HPDE6-E6E7 (cell line): ENCODE results near the gene GHITM.
A peak's percentile ranks its signal among the peaks of the same experiment; 100 is the strongest.
"Not testable (repeated sequence)": the region's sequence is repeated elsewhere in the genome, so short reads cannot be mapped to it uniquely, and the experiment has no call there.

Experiments used
- DNase-seq: peaks from one replicate; pipeline ENCODE4 v3.0.0; 2011; ENCODE audit warnings: missing footprints; ENCODE audit errors: extremely low spot score

The GHITM gene, protein sequence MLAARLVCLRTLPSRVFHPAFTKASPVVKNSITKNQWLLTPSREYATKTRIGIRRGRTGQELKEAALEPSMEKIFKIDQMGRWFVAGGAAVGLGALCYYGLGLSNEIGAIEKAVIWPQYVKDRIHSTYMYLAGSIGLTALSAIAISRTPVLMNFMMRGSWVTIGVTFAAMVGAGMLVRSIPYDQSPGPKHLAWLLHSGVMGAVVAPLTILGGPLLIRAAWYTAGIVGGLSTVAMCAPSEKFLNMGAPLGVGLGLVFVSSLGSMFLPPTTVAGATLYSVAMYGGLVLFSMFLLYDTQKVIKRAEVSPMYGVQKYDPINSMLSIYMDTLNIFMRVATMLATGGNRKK

DNA sequence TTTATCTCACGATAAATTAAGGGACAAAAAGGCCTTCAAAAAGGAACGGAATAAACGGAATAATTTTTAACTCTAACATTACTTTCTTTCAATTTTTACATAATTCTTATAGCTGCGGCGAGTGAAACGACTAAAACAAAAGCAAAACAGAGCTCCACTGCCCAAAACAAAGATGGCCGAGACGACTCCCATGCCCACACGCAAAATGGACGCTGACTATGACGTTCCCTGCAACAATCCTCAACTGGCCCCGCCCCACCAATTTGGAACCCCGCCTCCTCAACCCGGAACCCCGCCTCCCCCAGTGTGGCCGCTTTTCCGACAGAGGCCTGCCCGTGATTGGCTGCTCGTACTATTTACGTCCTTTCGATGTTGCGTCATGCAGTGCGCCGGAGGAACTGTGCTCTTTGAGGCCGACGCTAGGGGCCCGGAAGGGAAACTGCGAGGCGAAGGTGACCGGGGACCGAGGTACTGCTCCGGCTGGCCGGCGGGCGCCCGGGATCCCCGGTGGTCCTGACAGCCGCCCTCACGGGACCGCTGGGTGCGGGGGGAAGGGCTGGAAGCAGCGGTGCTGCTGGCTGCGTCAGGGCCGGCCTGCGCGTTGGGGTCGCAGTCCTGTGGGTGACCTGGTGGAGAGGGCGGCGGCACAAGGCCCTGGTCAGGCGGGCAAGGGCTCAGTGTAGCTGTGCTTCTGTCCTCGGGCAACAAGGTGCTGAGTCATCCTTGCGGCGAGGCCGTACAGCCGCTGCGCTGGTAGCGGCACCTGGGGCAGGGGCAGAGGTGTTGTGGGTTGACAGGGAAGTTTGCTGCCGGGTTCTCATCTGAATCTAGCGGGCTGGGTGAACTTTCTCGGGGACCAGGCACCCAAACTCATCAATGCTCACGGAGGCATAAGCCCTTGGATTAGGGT, at the start of gene GHITM:
Gene GHITM, plus strand, starts transcription at position 384 of the 910 bp plus-strand sequence. CDS start 1,992 bp downstream, outside the sequence.
- peak; percentile 89 for DNase-seq

DNA sequence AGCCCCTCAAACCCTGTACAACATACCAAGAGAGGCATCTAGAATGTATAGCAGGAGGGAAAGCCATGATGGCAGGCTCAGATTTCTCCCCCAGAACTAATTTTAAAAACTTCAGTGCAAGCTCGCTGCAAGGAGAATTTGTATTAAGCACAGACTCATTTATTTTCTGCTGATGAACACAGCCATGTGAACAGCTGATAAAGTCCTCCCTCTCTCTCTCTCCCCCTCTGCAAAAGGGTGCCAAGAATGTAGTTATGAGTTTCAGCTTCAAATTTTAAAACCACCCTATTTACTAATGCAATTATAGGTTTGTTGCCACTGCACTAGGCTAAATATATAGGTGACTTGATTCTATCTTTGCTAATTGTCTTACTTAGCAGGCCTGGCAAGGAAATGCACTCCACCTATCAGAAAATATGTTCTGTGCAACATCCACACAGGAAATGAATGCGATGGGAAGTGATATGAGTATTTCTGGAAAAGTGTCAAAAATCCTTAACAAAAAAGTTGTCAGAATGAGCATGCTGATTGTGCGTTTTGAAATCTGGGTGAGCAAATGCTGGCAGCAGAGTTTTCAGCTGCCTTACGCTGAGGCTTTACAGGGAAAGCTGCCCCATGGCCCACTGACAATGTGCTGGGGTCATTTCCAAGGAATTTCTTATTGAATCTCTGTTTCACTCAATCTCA, 43.4 kb upstream of the GHITM start:
- DNase-seq = no peak

DNA sequence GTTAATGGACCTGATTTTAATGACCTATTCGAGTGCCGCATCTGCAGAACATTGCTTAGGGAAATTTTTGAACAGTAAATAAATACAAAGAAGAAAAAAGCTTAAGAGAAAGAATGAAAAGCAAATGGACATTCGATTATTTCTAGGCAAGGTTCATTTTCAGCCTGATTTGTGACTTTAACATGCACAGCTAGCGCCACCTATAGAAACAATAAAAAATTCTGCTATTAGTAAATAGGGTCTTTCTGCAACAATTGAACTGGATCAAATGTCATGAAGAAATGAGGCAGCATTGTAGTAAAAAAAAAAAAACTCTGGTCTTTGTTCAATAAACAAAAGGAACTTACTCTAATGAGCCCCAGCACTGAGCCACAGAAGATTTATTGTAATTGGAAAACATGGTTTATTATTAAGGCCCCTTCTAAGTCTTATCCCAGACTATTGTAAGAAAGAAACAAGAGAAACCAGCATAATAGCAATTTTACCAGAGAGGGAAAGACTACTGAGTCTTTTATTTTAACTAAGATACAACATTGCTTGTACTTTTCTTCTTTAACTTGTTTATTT, 41.4 kb upstream of the GHITM start:
- DNase-seq = no peak

DNA sequence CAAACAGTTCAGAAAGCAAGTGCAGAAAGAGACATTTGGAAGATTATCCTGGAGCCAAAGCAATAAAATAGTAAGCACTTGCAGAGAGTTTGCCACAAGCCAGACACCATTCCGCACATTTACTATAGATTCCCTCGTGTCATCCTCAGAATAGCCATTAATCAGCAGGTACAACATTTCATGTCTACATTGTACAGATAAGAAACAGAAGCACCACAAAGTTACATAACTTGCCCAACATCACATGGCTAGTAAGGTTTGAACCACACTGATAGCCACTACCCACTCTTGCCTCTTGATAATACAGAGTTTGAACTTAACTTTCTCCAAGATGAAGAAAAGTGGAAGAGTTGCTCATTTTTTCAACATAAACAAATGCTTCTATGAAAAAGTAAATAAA, 40.6 kb upstream of the GHITM start:
- no peak for DNase-seq

DNA sequence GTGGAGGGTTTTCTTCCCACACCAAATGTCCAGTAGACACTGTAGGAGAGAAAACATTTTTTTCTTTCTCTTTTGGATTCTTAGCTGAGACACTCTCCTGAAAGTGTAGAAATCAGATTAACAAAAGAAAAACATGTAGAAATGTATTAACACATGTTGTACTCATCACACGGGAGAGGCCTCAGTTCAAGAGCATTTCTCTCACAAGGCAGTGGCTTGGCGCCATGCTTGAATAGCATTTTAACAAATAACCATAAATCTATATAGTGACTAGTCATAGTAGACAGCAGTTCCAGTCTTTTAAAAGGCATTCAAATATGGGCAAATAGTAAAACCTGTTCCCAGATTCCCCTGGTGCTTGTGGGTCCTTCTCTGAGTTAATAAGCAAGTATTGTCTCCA, 38.3 kb upstream of the GHITM start:
- DNase-seq = no peak

DNA sequence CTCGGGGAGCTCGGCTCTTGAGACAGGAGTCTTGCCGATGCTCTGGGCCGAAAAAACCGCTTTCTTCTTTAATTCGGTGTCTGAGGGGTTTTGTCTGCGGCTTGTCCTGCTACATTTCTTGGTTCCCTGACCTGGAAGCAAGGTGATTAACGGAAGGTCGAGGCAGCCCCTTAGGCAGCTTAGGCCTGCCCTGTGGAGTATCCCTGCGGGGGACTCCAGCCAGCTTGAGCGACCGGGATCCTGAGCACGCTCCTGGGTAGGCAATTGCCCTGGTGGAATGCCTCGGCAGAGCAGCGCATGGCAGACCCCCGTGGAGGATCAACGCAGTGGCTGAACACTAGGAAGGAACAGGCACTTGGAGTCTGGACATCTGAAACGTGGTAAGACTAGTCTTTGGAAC, 30.5 kb upstream of the GHITM start:
- no peak for DNase-seq

DNA sequence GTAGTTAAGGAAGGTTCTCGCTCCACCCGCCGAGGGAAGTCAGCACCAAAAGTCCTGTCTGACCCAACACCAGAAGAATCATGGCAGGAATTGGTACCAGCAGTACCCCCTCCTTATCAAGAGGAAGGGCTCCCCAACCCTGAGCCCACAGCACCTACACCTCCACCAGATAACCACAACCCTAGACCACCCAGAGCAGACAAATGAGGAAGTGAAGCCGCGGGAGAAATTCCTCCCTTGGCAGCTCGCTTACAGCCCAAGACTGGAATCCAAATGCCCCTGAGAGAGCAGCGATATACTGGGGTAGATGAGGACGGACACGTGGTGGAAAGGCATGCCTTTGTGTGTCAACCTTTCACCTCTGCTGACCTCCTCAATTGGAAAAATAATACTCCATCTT, 29.5 kb upstream of the GHITM start:
- not testable (repeated sequence) for DNase-seq

DNA sequence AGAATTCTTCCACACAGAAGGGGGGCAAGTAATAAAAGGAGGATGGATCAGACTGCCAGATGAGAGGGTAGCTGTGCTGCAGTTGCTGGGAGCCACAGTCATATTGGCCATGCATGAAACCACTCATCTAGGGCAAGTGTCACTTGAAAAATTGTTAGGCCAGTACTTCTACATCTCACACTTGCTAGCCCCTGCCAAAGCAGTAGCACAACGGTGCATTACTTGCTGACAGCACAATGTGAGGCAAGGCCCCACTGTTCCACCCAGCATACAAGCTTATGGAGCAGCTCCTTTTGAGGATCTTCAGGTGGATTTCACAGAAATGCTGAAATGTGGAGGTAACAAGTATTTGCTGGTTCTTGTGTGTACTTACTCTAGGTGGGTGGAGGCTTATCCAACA, 25.8 kb upstream of the GHITM start:
- DNase-seq = not testable (repeated sequence)

DNA sequence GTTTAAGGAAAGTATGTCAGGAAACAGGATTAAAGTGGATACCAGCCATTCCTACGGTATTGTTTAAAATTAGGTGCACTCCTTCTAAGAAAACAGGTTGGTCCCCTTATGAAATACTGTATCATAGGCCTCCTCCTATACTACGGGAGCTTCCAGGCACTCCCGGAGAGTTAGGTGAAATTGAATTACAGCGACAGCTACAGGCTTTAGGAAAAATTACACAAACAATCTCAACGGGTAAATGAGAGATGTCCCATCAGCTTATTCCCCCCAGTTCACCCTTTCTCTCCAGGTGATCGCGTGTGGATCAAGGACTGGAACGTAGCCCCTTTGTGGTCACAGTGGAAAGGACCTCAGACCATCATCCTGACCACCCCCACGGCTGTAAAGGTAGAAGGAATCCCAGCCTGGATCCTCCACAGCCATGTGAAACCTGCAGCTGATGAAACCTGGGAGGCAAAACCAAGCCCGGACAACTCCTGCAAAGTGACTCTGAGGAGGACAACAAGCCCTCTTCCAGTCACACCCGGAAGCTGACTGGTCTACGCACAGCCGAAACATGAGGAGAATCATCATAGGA, 25.1 kb upstream of the GHITM start:
- DNase-seq = no peak

DNA sequence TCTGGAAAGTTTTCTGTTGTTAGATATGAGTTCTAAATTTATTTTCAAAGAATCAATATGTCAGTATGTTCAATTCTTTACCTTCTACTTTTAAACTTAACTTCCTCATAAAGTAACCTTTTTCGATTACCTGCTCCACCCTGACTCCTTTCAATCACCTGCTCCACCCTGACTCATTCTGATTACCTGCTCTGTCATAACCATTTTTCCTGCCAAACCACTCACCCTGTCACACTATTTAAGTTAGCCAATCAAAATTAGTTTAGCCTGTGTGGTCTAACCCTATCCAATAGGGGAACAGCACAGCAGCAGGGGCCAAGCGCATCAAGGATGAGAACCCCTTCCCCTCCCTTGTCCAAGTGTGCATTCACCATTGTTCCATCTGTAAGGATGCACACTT, 22.1 kb upstream of the GHITM start:
- DNase-seq = not testable (repeated sequence)

DNA sequence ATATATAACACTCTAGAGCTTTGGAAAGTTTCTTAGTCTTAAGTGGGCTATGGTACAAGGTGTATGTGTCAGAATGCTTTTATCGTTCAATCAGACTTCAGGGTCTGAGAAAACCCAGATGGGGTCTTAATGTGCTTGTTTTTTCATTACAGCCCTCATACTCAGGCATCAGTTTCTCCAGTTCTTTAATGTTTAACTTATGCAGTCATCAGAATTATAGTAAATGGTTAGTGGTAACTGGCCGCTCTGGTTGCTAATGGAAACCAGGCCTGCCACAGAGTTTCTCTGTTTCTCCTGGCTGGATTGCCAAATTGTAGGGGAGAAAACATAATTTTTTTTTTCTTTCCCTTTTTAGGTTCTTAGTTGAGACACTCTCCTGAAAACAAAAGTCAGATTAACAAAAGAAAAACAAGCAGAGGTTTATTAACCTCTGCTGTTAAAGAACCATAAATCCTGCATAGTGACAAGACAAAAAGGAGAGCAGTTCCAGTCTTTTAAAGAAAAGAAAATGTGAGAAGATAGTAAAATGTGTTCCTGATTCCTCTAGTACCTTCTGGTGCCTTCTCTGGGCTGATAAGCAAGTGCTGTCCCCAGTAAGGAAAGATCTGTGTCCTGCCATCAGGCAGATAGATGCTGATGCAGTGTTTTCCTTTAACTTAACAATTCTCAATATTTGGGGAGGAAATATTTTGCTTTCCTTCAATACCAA, 21.5 kb upstream of the GHITM start:
- DNase-seq = no peak

DNA sequence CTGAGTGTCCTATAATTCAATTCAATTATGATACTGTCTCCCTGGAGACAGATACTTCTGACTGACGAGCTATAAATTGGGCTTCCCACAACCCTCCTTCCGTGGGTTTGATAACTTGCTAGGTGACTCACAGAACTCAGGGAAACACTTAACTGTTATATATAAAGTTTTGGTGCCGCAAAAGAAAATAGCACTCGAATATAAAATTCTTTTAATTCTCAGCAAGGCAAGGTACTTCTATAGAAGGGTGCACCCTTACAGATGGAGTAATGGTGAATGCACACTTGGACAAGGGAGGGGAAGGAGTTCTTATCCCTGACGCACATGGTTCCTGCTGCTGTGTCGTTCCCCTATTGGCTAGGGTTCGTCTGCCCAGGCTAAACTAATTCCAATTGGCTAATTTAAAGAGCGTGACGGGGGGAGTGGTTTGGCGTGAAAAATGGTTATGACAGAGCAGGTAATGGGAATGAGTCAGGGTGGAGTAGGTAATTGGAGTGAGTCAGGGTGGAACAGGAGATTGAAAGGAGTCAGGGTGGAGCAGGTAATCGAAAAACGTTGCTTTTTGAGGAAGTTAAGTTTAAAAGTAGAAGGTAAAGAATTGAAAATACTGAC, 20.8 kb upstream of the GHITM start:
- DNase-seq = no peak

DNA sequence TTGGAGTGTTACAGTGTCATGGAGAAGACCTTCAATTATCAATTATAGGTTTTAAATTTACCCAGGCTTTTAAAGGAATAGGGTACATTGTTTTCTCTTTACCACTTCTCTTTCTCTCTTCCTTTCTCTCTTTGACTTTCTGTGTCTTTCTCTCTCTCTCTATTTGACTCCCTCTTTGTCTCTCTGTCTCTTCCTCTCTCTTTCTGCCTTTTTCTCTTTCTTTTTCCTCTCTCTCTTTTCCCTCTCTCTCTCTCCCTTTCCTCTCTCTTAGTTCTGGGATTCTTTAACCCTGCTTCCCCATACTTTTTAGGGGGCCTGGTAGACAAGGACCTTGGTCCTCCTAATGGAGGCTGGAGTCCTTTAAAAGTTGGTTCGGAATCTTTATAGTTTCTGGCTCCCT, 15.9 kb upstream of the GHITM start:
- DNase-seq = no peak

DNA sequence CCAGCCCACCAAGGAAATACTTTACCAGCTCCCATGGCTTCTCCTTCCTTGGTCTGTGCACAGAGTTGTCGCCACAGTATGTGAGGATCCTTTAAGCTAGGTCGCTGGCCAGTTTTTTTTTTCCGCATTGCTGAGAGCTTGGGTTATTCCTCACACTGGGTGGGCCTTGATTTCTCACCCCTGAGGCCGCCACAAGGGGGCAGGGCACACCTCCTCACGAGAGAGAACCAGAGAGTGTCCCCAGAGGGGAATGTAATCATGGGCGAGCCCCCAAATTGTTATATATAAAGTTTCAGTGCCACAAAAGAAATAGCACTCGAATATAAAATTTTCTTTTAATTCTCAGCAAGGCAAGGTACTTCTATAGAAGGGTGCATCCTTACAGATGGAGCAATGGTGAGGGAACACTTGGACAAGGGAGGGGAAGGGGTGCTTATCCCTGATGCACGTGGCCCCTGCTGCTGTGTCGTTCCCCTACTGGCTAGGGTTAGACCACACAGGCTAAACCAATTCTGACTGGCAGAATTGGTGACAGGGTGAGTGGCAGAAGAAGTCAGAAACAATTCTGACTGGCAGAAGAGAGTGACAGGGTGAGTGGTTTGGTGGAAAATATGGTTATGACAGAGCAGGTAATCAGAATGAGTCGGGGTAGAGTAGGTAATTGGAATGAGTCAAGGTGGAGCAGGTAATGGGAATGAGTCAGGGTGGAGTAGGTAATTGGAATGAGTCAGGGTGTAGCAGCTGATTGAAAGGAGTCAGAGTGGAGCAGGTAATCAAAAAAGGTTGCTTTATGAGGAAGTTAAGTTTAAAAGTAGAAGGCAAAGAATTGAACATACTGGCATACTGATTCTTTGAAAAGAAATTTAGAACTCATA, 13.2 kb upstream of the GHITM start:
- DNase-seq = not testable (repeated sequence)

DNA sequence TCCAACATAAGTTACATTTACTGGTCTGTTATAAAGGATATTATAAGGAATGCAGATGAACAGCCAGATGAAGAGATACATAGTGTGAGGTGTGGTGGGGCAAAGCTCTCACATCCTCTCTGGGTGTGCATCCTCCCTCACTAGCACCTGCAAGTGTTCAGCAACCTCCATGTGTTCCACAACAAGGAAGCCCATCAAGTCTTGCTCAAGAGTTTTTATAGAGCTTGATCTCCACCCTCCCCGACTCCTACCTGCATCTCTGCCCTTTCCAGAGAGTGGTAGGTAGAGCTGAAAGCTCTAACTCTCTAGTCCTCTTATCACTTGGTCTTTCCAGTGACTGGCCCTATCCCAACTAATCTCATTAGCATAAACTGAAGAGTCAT, 12.5 kb upstream of the GHITM start:
- no peak for DNase-seq

DNA sequence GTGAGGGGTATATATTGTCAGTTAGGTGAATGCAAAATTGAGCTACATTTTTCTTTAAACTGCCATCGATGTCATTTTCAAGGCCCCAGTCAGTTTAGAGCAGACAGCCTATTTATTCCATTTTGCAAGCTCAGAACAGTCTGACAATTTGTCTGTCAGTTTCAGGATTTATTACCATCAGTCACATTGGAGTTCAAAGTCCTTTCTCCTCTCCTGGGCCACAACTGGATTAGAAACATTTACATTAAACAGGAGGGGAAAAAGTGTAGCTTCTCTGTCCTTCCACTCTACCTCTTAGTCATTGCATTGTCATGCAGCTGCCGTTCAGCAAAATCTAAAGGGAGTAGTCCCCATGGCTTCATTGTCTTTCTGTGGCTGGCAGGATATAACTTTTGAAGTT, 3.5 kb upstream of the GHITM start:
- no peak for DNase-seq

DNA sequence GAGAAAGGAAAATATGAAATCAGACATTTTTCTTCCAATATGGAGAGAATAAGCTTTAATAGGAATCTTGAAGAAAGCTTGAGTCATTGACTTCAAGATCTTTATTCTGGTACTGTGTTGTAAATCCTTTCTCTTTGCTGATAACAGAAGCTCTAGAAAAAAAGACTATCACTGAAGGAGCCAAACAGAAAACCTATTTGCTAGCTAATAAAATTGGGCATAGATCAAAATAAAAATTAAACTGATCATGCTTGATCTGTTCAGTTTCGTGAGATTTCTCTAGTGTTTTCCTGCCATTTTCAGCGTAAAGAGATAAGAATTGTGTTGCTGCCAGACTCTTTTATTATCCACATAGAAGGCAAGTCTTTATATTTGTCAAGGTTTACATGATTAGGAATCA, 1.5 kb upstream of the GHITM start:
- DNase-seq = no peak

DNA sequence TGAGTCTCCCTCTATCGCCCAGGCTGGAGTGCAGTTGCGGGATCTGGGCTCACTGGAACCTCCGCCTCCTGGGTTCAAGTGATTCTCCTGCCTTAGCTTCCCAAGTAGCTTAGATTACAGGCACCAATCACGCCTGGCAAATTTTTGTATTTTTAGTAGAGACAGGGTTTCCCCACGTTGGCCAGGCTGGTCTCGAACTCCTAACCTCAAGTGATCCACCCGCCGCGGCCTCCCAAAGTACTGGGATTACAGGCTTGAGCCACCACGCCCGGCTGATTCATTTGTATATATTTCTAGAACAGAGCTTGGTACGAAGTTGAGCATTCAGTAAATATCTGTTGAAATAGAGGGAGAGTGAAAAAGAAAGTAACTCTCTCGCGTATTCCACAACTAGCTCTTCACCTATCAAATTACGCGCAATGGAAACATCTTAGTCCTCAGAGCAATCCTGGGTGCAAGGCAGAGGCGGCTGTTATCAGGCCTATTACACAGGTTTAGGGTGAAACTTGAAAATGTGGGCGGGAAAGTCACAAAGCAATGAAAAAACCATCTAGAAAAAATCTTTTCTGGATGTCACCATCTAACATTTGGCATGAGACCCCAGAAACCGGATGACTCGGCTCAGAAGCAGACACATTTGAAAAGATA, 707 bp upstream of the GHITM start:
- DNase-seq = no peak

DNA sequence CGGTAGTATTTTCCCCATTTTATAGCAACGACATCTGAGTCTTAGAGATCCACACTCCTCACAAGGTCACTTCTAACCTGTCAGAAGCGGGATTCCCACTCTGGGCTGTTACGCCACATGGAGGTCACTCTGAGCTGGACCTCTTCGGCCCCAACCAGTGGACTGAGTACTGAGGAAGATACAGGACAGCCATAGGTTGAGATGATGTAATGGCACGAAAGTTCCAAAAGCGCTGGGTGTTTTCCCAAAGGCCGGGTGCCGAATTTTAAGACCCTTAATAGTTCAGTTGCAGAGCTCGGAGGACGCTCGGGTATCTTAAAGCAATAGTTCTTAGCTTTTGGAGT, 699 bp downstream of the GHITM start:
- no peak for DNase-seq
